ENCODE measurements around the gene SEMG2.

SEMG2 gene, protein sequence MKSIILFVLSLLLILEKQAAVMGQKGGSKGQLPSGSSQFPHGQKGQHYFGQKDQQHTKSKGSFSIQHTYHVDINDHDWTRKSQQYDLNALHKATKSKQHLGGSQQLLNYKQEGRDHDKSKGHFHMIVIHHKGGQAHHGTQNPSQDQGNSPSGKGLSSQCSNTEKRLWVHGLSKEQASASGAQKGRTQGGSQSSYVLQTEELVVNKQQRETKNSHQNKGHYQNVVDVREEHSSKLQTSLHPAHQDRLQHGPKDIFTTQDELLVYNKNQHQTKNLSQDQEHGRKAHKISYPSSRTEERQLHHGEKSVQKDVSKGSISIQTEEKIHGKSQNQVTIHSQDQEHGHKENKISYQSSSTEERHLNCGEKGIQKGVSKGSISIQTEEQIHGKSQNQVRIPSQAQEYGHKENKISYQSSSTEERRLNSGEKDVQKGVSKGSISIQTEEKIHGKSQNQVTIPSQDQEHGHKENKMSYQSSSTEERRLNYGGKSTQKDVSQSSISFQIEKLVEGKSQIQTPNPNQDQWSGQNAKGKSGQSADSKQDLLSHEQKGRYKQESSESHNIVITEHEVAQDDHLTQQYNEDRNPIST

GRCh38 chr20:45221076-45221475 lies at the start of gene SEMG2:
TSS of gene SEMG2 (plus strand) at chr20:45221373. CDS start at chr20:45221390, 17 bp downstream.
- no peak for DNase-seq

DNA sequence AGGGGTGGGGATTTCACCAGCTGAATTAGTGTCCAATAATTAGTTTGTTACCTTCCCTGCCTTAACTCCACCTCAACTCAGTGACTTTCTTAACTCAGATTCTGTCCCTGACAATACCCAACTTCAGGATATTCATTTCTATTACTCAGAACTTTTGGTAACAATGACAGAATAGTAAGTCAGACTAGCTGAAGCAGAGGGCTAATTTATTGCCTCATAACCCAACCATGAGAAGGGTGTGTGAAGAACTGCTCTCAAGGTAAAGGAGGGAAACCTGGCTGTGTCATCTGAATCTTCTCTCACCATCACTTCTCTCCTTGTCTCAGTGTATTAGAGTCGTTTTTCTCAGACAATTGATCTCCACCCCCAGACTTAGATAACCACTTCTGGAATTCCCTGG lies 47.7 kb upstream of the SEMG2 start:
- DNase-seq, result no peak

DNA sequence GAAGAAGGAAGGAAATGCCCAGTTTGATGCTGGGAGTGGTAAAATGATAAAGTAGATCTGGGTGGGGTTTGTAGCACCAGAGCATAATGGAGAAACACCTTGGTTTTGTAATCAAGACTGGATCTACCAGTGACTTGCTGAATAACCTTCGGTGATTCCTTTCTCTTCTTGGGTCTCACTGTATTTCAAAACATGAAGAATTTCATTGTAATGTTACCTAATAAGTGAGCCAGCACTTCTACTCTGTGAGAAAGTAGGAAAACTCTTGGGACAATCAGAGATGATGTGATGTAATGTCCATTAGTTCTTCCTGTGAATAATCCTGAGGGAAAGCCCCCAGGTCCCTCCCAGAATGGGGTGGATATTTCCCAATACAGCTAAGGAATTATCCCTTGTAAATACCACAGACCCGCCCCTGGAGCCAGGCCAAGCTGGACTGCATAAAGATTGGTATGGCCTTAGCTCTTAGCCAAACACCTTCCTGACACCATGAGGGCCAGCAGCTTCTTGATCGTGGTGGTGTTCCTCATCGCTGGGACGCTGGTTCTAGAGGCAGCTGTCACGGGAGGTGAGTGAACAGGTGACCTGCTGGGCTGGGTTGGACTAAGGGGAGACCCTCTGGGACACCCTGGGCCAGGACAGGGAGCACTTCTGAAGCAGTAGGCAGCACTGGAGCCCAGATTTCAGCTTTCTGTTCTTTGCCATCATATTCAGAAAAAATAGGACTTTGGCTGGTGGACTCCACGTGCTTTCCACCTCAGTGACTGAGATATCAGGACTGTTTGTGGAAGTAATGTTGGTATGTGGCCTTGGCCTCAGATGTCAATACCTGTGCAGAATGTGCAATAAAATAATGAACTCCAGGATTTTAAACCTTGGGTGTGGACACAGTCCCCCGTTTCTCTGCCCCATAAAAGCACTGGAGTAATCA lies 46.5 kb upstream of the SEMG2 start, which contains the start of gene PI3:
TSS of gene PI3 (plus strand) at position 469 of the 931 bp plus-strand sequence. CDS start at position 490, 21 bp downstream.
- no peak for DNase-seq

DNA sequence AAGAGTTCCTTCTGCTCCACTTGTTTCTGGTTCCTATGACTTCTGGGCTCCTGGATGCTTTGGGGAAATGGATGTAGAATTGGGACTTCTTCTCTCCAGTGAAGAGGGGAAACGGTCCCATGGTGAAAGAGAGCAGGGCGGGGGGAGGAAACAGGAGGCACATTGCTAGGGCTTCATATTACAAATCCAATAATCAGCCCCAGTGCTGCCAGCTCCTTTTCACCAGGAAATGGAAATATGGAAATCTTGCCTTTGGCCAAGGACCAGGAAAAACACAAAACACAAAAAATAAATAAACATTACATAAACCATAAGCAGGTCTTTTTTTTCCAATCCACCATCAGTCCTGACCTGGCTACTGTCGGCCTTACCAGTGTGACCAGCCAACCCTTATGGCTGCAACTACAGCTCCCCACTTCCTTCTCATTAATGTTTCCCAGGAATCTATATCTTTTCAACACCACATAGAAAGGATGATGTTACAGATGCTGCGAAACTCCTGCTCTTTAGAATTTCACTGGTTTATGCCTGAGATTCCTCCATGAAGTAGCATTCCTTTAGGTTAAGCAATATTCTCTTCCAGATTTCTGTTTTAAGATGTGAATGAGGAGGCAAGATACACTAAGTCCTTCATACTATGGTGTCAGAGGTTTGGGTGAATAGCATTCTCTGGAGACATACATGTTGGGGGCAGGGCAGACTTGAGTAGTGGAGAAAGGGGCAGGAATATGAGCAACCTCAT lies 44.5 kb upstream of the SEMG2 start:
- no peak for DNase-seq

DNA sequence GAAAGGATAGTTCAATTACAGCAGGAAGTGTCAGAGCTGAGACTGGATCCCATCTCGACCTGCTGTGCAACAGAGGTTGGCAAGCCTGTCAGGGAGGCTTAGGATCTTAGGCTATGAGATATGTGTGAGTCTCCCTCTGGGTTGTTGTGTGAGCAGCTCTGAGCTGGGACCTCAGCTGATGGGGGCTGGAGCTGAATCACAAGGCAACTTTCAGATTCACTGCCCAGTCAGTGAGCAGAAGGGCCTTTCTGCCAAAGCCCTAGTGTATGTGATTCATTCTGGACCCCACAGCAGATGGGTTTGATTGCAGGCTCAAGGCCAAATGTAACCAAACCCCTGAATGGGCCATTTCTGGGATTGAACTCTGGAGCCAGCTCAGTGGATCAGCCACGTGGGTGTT lies 42.0 kb upstream of the SEMG2 start:
- no peak for DNase-seq

- no peak for DNase-seq
Measured at GRCh38 chr20:45181639-45182038, 39.5 kb upstream of the SEMG2 start.

- no peak for DNase-seq
Measured at GRCh38 chr20:45183084-45183483, 38.1 kb upstream of the SEMG2 start.

DNA sequence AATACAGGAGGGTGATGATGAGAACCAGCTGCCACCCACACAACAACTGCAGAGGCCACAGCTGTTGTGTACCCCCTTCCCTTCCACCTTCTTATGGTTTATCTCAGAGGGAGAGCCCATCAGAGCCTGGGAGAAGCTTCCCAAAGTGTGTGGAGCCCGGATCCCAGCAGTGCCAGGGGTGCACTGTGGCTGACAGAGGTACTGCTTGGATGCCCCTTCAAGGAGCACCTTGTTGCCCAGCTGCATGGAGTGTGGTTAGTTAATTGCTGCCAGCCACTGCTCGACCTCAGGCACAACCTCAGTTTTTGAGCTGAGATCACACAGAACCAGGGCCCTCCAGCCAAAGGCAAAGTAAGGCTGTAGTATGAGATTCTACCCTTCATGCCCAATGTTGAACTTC lies 33.5 kb upstream of the SEMG2 start:
- no peak for DNase-seq

GRCh38 chr20:45189067-45189609 lies 32.0 kb upstream of the SEMG2 start:
- no peak for DNase-seq

DNA sequence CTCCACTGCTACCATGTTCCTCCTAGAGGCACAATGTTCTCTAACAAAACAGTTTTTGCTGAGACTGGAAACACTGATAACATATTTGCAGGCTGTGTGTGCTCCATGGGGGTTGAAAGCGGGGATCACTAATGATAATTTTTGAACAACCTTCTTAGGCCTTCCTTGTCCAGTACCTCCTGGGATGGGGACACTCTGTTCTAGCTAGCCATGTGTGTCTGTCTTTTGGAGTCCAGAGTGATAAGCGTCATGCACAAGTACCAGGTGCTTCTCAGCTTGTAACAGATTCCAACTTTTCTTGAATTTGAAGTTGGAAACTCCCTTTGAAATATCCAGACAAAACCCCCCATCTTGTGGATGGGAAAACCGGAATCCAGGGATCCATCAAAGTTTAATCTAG lies 31.3 kb upstream of the SEMG2 start:
- no peak for DNase-seq

DNA sequence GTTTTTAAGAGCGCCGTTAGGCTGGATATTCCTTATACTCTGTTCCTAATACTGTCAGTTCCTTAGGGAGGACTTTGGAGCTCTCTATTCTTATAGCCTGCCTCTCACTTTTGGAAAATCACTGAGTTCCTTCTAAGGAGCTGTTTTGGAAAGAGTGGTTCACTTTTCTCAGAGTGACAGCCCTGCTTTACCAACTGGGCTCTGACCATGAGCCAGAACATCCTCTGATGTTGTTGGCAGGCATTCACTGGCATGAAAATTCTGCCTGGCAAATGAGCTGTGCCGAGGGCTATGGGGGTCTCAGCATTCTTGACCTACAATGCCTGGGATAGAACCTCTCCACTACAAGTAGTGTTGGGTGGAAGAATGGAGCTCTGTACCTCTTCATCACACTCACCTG lies 29.2 kb upstream of the SEMG2 start:
- DNase-seq, result no peak

GRCh38 chr20:45193331-45193730 lies 27.8 kb upstream of the SEMG2 start:
- DNase-seq, result no peak

GRCh38 chr20:45206725-45207124 lies 14.4 kb upstream of the SEMG2 start, which contains the start of gene SEMG1:
TSS of gene SEMG1 (plus strand) at chr20:45207033. CDS start at chr20:45207054, 21 bp downstream.
- no peak for DNase-seq

- DNase-seq, result no peak
Measured at GRCh38 chr20:45209924-45210323, 11.2 kb upstream of the SEMG2 start.

GRCh38 chr20:45211569-45212474 lies 9.4 kb upstream of the SEMG2 start:
- DNase-seq, result no peak

GRCh38 chr20:45212836-45213235 lies 8.3 kb upstream of the SEMG2 start:
- no peak for DNase-seq

DNA sequence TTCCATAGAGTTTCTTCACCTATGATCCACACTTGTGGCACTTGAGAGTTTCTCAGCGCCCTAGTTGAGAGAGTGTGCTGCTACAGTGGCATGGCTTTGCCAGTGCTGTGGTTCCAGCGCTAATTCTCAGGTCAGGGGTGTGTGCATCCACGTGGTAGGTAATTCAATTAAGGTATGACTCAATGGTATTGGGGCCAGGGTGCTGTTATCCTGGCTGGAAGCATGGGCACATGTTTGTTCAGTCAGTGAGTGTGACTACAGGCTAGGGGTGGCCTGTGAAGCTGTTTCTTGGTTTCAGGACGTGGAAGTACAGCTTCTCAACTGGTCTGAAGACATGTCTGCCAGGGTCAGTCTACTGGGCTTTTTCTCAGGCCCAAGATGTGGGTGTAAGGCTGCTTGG lies 3.0 kb upstream of the SEMG2 start:
- DNase-seq, result no peak

- no peak for DNase-seq
Measured at GRCh38 chr20:45218636-45219035, 2.5 kb upstream of the SEMG2 start.

- no peak for DNase-seq
Measured at GRCh38 chr20:45223136-45223535, 2.0 kb downstream of the SEMG2 start.

DNA sequence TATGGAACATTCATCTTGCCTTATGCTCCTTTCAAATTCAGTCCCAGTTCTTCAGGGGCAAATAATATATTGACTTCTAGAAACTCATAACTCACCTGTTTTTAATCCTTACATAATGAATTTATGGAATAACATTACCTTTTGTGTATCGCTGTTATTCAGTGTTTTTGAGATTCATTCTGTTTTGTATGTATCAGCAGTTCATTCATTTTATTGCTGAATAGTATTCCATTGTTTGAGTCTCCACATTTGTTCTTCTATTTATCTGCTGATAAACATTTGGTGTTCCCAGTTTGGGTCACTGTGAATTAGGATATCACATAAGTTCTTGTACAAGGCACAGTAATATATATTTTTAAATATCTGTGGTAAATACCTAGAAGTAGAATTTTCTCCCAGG lies 5.1 kb downstream of the SEMG2 start:
- DNase-seq, result no peak

Data from activated CD8-positive, alpha-beta memory T cell treated with anti-CD3 and anti-CD28 coated beads, Interleukin-2, amount 50 U/mL, for 48 hours (primary cell).